ENCODE measurements around the gene ME1.
"Not testable (repeated sequence)": the region's sequence is repeated elsewhere in the genome, so short reads cannot be mapped to it uniquely, and the experiment has no call there.

The ME1 gene

DNA sequence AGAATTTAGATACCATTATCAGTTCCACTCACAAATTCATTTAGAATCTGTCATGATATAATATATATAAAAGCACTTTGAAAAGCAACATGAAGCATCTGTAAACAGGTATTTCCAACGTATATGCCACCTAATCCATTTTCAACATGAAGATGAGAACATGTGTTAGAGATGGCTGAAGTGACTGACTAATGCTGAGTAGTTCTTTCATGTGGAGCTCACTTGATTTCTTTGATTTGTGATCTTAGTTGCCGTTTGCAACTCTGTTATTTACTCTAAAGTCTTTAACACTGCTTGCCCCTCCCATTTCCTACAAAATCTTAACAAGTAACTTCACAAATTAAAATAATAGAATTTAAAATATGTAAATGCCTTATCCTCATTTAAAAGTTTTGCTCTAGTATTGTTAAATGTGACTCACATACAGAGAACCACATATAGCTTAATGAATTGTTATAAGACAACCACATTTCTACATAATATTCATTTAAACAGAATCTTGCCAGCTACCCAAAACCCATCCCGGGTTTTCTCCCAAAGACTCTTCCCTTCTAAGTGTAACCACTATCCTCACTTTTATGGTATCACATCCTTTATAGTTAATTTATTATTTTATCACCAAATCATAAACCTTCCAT, 78.3 kb downstream of the ME1 start:
- no peaks in the 10 kb centered on the region for H4K20me1 ChIP-seq
- no peaks in the 10 kb centered on the region for H3K36me3 ChIP-seq
- no peak overlapping the region for H3K4me2 ChIP-seq
- H3K9ac ChIP-seq, result no peak overlapping the region
- no peak overlapping the region for H3K4me3 ChIP-seq
- H3K9me3 ChIP-seq (replicated peaks in 1 of 11), result no peaks in the 10 kb centered on the region
- TF ChIP-seq Cebpa-rat (IDR thresholded peaks at IDR 0.05), result no peak
- H3K27me3 ChIP-seq, result no peaks in the 10 kb centered on the region
- H3K27ac ChIP-seq, result no peak overlapping the region
- no peaks in the 10 kb centered on the region for H3K4me1 ChIP-seq

DNA sequence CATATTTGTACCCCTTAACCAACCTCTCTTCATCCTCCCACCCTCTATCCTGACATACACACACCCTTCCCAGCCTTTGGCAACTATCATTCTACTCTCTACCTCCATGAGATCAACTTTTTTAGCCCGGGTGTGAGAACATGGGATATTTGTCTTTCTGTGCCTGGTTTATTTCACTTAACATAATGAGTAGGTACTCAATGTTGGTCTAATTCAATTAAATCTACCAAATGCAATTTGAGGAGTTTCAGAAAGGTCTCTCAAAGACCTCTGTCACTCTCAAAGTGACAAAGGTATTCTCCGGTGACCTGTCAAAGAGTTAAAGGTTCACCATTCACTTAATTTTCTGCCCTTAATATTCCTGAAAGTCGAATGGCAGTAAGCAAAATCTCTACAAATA, 87.7 kb downstream of the ME1 start:
- Histone ChIP-seq H3K27me3 (no peaks in the 10 kb centered on the region), H3K4me3 (no peak overlapping the region), H3K27ac (no peak overlapping the region), H3K9ac (no peak overlapping the region), H3K4me1 (no peaks in the 10 kb centered on the region), H3K4me2 (no peak overlapping the region), H3K9me3 (replicated peaks in 1 of 11) (no peaks in the 10 kb centered on the region), H3K36me3 (no peaks in the 10 kb centered on the region), H4K20me1 (no peaks in the 10 kb centered on the region)
- no peak for TF ChIP-seq Cebpa-rat (IDR thresholded peaks at IDR 0.05)

DNA sequence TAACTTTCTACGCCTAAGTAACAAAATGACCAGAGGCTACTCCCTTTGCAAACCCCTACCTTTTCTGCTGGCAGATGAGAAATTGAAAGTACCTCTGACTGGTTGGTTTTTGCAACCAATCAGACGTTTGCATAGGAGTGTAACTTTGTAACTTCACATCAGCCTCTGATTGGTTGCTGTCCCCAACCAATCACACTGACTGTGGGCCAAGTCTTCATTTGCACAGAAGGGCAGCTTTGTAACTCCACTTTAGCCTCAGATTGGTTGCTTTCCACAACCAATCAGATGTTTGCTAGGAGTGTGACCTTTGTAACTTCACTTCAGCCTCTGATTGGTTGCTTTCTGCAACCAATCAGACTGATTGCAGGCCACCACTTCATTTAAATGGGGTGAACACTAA, 89.1 kb downstream of the ME1 start:
- H3K4me2 ChIP-seq, result no peak overlapping the region
- H3K4me3 ChIP-seq, result no peak overlapping the region

DNA sequence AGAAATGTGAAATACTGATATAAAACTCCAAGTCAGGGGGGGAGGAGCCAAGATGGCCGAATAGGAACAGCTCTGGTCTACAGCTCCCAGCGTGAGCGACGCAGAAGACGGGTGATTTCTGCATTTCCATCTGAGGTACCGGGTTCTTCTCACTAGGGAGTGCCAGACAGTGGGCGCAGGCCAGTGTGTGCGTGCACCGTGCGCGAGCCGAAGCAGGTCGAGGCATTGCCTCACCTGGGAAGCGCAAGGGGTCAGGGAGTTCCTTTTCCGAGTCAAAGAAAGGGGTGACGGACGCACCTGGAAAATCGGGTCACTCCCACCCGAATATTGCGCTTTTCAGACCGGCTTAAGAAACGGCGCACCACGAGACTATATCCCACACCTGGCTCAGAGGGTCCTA, 96.9 kb downstream of the ME1 start:
- not testable (repeated sequence) for H3K36me3 ChIP-seq; H3K27me3 ChIP-seq; H3K4me1 ChIP-seq; H3K9me3 ChIP-seq (replicated peaks in 1 of 11); H4K20me1 ChIP-seq; H3K4me2 ChIP-seq; H3K9ac ChIP-seq; H3K27ac ChIP-seq; H3K4me3 ChIP-seq

More for the DNA sequence above, 89.1 kb downstream of the ME1 start:
- Histone ChIP-seq H3K9ac (no peak overlapping the region), H3K9me3 (replicated peaks in 1 of 11) (no peaks in the 10 kb centered on the region), H3K36me3 (no peaks in the 10 kb centered on the region), H3K4me1 (no peaks in the 10 kb centered on the region), H3K27ac (no peak overlapping the region), H3K27me3 (no peaks in the 10 kb centered on the region), H4K20me1 (no peaks in the 10 kb centered on the region)
- TF ChIP-seq Cebpa-rat (IDR thresholded peaks at IDR 0.05), result no peak

DNA sequence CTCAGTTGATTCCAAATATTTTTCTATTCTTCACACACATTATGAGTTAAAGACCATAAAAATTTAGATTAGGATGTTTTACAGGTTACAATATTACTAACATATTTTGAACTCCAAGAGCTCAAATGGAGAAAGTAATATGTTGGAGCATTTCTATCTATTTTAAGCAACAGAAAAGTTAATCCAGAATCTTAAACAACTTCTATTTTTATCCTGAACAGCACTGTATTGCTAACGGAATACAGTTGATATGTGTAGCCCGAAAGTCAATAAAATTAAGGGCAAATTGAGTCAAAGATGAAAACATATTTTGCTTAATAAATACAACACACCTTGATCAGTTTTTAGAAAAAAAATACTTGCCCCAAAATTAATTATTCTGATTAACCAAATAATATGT, 97.4 kb downstream of the ME1 start:
- no peaks in the 10 kb centered on the region for H3K4me1 ChIP-seq
- no peaks in the 10 kb centered on the region for H3K27me3 ChIP-seq
- no peak overlapping the region for H3K9ac ChIP-seq
- H3K27ac ChIP-seq, result no peak overlapping the region
- no peaks in the 10 kb centered on the region for H3K36me3 ChIP-seq
- no peak overlapping the region for H3K4me2 ChIP-seq
- no peaks in the 10 kb centered on the region for H3K9me3 ChIP-seq (replicated peaks in 1 of 11)
- no peaks in the 10 kb centered on the region for H4K20me1 ChIP-seq
- TF ChIP-seq Cebpa-rat (IDR thresholded peaks at IDR 0.05), result no peak
- H3K4me3 ChIP-seq, result no peak overlapping the region

DNA sequence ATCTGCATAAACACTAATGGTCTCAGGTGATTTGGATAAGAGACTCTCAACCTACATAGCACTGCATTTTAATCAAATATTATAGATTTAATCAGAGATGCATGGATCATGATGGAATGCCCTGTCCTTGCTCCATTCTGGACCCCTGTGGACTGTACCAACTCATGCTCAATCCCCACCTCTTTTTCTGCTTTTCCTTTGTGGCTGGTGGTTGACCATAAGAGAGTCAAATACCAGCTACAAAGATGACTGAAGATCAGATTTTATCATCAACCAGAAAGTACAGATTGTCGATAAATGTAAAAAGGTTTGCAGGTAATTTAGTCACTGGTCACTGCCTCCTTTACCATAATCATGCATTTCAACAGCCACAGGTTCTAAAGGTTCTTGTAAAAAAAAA, 116.2 kb downstream of the ME1 start:
- Histone ChIP-seq H3K9me3 (replicated peaks in 1 of 11) (no peaks in the 10 kb centered on the region), H3K36me3 (no peaks in the 10 kb centered on the region), H3K9ac (no peak overlapping the region), H3K27me3 (no peaks in the 10 kb centered on the region), H3K4me1 (no peaks in the 10 kb centered on the region), H3K4me2 (no peak overlapping the region), H3K27ac (no peak overlapping the region), H4K20me1 (no peaks in the 10 kb centered on the region), H3K4me3 (no peak overlapping the region)
- TF ChIP-seq Cebpa-rat (IDR thresholded peaks at IDR 0.05), result no peak

DNA sequence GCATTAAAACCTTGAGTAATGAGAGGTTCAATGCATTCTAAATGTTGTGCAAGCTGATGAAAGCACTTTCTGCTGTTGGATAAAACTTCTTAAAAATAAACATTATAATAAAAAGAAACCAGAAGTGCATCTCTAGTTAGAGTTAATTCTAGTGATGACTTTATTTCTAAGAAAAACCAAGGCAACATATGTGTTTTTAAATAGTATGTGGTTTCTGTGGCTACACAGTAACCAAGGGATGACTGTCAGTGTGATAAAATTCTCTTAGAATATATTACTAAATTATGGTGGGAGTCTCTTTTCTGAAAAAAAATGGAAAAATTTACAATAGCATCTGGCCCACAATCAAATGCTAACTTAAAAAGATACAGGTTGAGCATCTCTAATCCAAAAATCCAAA, 117.0 kb downstream of the ME1 start:
- H3K27me3 ChIP-seq, result no peaks in the 10 kb centered on the region
- no peaks in the 10 kb centered on the region for H3K9me3 ChIP-seq (replicated peaks in 1 of 11)
- H3K4me1 ChIP-seq, result peaks cover 0 to under 1% (median 0%) of the 10 kb centered on the region in 10 experiments; a peak in 1 of 20 replicates
- H3K4me2 ChIP-seq, result no peak overlapping the region
- no peak overlapping the region for H3K27ac ChIP-seq
- H3K9ac ChIP-seq, result no peak overlapping the region
- TF ChIP-seq Cebpa-rat (IDR thresholded peaks at IDR 0.05), result no peak
- no peak overlapping the region for H3K4me3 ChIP-seq
- no peaks in the 10 kb centered on the region for H4K20me1 ChIP-seq
- H3K36me3 ChIP-seq, result no peaks in the 10 kb centered on the region

DNA sequence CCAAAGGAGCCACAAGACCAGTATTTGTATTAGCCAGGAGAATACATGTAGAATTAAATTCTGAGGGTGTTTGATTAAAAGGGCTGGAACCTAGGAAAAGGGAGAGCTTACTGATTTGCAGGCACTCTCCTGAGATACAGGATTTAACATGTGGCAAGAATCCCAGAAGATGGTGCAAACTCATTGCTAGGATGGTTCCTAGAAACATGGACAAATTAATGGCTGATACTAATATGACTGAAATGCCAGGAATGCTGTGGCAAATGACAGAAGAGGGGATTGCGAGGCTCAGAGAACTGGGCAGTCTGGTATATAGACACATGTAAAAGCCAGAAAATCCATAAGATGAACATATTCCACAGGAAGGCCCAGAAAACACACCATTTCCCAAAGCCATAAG, 119.6 kb downstream of the ME1 start:
- H3K27me3 ChIP-seq, result no peaks in the 10 kb centered on the region
- no peak overlapping the region for H3K27ac ChIP-seq
- H3K9ac ChIP-seq, result no peak overlapping the region
- no peak overlapping the region for H3K4me3 ChIP-seq
- H4K20me1 ChIP-seq, result no peaks in the 10 kb centered on the region
- TF ChIP-seq Cebpa-rat (IDR thresholded peaks at IDR 0.05), result no peak
- no peaks in the 10 kb centered on the region for H3K9me3 ChIP-seq (replicated peaks in 1 of 11)
- no peak overlapping the region for H3K4me2 ChIP-seq
- H3K4me1 ChIP-seq, result peaks cover 0 to 4% (median 0%) of the 10 kb centered on the region in 10 experiments; a peak in 1 of 20 replicates
- H3K36me3 ChIP-seq, result no peaks in the 10 kb centered on the region

DNA sequence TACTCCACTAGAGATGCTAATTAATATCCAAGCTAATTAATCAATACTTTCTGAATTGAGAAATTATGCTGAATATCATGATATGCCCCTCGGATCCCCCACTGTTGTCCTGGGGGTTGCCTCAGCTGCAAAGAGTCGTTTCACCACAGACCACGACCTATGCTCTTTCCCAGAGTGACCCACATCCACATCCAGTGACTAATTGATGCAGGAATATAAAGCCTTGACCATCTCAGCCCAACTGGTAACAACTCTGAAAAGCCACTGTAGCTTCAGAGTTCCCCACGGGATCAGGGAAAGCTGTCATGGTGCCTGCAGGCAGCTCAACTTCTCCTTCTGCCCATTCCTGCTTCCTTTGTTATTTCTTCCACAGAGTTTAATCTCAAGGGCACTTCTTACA, 120.8 kb downstream of the ME1 start:
- no peaks in the 10 kb centered on the region for H3K36me3 ChIP-seq
- H3K27ac ChIP-seq, result no peak overlapping the region
- H4K20me1 ChIP-seq, result no peaks in the 10 kb centered on the region
- H3K4me2 ChIP-seq, result no peak overlapping the region
- TF ChIP-seq Cebpa-rat (IDR thresholded peaks at IDR 0.05), result no peak
- H3K4me1 ChIP-seq, result peaks cover 0 to 4% (median 0%) of the 10 kb centered on the region in 10 experiments; a peak in 1 of 20 replicates
- H3K9ac ChIP-seq, result no peak overlapping the region
- H3K27me3 ChIP-seq, result no peaks in the 10 kb centered on the region
- H3K4me3 ChIP-seq, result no peak overlapping the region
- no peaks in the 10 kb centered on the region for H3K9me3 ChIP-seq (replicated peaks in 1 of 11)

DNA sequence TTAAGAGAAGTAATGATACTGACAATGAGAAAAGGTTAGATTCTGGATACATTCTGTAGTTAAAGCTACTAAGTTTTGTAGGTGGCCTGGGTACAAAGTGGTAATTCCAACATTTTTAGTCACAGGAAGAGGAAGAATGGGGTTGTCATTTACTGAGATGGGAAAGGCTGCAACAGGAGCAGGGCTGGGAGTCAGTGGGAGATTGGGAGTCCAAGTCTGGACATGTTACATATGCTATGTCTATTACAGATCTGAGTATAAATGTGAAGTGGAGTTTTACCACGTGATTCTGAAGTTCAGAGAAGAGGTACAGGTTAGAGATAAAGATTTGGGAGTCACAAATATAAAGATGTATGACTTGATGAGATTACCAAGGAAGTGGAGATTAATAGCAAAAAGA, 121.5 kb downstream of the ME1 start:
- no peak overlapping the region for H3K4me2 ChIP-seq
- TF ChIP-seq Cebpa-rat (IDR thresholded peaks at IDR 0.05), result no peak
- no peak overlapping the region for H3K9ac ChIP-seq
- H3K36me3 ChIP-seq, result no peaks in the 10 kb centered on the region
- H3K27ac ChIP-seq, result no peak overlapping the region
- H3K27me3 ChIP-seq, result no peaks in the 10 kb centered on the region
- peaks cover 0 to 4% (median 0%) of the 10 kb centered on the region in 10 experiments; a peak in 1 of 20 replicates for H3K4me1 ChIP-seq
- no peaks in the 10 kb centered on the region for H4K20me1 ChIP-seq
- H3K9me3 ChIP-seq (replicated peaks in 1 of 11), result no peaks in the 10 kb centered on the region
- H3K4me3 ChIP-seq, result no peak overlapping the region
